Fibroblast of skin of right biceps (primary cell): ENCODE results near the gene TUBGCP5.

Experiments used
- DNase-seq: peaks from one replicate; pipeline ENCODE4 v3.0.0-alpha.2; 2013

TUBGCP5 gene

DNA sequence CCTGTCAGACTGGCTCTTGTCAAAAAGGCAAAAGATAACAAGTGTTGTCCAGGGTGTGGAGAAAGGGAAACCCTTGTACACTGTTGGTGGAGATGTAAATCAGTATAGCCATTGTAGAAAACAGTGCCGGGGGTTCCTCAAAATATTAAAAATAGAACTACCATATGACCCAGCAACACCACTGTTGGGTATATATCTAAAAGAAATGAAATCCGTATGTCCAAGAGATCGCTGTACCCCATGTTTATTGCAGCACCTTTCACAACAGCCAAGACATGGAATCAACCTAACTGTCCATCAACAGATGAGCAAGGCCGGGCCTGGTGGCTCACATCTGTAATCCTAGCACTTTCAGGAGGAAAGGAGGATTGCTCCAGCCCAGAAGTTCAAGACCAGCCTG is 65.4 kb downstream of the TUBGCP5 start:
- DNase-seq, result no peak

DNA sequence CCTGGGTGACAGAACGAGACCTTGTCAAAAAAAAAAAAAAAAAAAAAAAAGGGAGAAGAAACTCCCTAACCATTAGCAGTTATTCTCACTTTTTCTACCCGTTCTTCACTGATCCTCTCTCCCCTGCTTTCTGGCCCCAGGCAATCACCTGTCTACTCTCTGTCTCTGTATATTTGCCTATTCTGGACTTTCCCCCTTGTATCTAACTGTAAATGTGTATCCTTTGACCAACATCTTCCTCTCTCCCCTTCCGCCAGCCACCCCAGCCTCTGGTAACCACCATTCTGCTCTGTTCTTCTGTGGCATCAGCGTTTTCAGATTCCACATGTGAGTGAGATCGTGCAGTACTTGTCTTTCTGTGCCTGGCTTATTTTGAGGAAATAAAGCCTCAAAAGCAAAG is 66.1 kb downstream of the TUBGCP5 start:
- DNase-seq, result no peak

DNA sequence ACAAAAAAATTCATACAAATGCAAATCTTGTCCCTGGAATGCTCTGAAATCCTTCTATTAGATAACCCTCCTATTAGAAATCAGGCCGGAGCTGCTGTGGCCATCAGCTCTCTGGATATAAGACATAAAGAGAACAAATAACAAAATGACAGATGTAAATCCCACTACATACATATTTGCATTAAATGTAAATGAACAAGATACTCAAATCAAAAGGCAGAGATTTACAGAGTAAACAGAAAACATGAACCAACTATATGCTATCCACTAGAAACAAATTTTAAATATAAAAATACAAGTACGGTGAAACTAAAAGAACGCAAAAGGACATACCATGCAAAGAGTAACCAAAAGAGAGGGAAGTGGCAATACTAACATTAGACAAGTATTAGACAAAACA is 69.9 kb downstream of the TUBGCP5 start:
- no peak for DNase-seq

DNA sequence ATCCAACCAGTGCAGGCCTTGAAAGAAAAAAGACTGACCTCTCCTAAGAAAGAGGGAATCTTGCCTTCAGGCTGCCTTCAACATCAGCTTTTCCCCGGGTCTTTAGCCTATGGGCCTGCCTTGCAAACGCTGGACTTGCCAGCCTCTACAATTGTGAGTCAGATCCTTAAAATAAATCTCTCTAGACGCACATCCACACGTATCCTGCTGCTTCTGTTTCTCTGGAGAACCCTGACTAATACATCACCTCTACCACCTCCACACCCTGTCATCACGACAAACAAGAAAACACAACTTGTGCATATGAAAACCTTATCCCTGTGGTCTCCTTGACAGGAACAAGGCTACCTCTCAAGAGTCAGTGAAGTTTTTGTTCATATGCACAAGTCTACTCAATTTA is 71.0 kb downstream of the TUBGCP5 start:
- peak; percentile 87 for DNase-seq

DNA sequence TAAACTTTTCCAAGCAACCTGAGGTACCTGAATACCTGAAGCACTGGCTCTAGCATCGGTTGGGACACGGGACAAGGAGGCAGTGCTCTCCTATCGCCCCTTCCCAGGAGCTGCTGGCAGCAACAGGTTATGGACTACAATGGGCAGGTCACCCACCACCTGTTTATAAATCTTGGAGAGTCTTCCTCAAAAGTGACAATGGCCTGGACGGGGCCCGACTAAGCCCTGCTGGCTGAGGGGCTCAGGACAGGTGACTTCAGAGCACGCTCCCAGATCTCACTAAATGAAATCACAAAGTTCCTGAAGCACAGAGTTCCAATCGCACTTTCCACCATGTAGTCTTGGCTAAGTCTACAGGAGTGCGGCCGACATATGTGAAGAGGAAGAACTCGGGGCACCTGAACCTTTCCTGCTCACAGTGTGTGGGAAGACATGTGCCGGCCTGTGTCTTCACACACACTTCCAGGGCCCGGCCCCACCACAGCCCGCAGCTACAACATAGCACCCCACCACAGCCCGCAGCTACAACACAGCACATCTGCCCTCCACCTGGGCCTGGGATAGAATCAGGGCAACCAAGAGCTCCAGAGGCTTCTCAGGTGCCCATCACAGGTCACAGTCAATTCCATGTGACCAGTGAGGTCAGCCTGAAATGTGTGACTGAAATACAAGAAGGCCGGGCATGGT is 72.1 kb downstream of the TUBGCP5 start:
- no peak for DNase-seq

DNA sequence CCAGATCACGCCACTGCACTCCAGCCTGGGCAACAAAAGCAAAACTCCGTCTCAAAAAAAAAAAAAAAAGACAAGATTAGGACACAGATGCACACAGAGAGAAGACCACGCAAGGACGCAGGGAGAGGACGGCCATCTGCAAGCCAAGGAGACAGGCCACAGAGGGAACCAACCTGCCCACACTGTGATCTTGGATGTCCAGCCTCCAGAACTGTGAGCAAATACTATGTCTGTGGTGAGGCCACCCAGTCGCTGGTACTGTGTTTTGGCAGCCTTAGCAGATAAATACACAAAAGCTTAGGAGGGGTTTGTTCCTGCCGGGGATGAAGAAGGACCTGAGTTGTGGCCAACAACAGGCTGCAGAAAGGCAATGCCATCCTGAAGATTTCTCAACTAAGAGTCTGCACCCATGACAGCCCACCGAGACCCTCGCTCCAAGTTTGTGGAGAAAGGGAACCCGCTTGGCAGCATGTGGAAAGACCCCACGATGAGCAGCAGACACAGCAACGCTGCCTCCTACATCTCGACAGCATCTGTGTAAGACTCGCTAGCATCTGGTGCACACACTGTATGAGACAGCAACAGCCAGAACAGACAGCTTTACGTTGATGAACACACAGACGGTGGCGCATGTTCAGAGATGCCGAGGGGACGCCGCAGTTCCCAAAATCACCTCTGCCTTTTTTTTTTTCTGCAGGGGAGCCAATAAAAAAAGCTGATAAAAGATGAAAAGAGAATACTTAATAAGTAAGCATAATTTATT is 72.9 kb downstream of the TUBGCP5 start:
- no peak for DNase-seq

DNA sequence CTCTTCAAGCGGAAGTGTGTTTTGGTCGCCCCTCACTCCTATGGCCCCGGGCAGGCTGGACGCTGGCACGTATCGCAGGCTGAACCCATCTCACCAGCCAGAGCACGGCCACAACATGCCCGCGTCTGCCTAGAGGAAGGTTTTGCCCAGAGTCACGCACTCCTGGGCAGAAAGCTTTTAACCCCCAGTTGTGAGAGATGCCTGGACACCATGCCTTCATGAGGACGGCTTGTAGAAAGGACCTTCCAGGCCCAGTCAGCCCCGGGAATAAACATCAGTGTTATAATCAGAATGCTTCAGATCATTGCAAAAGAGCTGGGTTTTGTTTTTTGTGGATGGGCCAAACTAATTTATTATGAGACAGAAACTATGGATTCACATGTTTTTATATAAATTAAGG is 75.7 kb downstream of the TUBGCP5 start:
- no peak for DNase-seq

DNA sequence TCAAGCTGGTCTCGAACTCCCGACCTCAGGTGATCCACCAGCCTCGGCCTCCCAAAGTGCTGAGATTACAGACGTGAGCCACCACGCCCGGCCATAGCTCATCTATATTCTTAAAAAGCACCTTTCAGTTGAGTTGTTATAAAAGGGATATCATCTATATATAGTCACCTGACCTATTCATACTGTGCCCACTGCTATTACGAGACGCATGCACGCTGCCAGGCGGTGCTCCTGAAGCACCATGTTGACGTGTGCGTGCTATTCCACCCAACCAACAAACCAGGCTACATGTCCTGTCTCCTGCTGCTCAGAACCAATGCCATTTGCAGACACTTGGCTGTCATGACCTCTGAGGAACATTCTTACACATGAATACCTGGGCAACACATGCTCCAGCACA is 76.8 kb downstream of the TUBGCP5 start:
- DNase-seq, result no peak

DNA sequence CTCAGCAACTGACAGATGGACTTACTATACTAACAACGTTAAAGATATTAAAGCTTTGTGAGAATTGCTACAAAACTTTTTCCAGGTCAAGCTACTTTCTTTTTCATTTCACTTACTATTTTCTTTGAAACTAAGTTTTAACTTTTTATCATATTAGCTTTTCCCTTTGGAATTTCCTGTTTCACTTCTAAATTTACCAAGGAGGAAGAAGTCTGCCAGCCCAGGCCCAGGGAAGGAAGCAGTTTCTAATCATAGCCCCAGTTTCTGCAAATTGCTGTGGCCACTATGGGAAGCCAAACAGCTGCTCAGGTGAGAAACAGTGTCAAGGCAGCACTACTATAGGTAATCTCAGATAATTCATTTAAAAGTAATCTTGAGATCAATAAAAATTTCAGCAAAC is 77.6 kb downstream of the TUBGCP5 start:
- peak; percentile 37 for DNase-seq

DNA sequence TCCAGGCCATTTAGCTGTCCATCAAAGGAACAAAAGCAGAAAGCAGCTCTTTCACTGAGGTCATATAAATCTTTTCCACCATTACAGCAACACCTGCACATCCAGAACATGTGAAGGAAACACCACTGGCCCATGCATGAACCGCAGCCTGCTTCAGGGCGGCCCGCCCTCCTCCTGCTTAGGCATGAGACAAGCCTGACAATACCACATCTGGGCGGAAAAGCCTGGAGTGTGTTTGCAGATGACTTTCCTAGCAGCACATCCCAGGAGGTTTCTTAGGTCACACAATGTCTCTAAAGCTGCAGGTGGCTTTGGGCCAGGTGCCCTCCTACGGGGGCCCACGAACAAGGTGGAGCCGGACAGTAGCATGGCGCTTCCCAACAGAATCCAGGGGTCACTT is 78.8 kb downstream of the TUBGCP5 start:
- no peak for DNase-seq

DNA sequence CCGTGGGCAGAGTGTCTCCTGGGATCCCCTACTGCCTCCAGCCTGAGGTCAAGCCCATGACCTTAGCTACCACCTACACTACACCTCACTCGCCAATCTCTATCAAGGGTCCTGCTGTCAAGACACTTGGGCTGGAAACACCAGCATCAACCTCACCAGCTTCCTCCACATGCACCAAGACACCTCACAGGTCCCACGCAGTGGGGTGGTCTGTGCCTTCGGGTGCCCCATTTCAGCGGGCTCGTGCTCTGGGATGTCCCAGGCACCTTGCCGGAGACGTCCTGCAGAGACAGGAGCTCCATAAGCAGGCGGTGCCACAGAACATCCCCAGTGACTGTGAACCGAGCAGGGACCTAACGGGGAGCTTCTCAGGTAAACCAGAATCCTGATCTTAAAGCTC is 79.2 kb downstream of the TUBGCP5 start:
- DNase-seq, result no peak

DNA sequence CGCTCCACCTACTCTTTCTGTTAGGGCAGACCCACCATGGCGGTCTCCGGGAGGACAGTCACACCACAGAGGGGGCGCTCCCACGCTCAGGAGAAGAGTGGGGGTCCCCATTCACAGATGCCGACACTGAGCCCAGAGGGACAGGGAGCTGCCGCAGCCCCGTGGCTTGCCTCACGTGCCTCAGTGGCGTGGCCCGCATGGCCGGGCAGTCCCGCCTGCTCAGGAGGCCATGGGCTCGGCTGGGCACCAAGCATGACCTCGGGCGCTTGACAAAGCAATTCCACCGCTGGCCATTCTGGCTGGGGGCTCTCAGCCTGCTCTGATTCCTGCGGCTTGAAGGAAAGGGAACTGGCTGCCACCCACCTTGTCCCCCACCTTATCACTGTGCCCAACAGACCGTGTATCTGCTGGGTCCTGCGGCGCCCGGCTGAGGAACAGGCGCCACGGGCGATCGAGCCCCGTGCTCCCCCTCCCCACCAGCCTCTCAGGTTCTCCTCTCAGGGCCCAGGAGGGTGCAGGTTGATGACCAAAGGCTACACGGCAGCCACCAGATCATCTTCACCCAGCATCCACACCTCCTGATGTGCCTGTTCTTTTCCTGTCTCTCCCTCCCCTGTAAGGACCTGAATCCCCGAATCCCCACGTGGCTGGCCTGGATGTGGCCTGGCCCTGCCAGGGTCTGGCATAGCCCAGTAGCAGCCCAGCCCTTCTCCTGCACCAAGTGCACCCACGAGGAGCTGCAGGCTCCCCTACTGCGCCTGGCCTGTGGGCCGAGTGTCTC is 79.9 kb downstream of the TUBGCP5 start:
- DNase-seq, result no peak

DNA sequence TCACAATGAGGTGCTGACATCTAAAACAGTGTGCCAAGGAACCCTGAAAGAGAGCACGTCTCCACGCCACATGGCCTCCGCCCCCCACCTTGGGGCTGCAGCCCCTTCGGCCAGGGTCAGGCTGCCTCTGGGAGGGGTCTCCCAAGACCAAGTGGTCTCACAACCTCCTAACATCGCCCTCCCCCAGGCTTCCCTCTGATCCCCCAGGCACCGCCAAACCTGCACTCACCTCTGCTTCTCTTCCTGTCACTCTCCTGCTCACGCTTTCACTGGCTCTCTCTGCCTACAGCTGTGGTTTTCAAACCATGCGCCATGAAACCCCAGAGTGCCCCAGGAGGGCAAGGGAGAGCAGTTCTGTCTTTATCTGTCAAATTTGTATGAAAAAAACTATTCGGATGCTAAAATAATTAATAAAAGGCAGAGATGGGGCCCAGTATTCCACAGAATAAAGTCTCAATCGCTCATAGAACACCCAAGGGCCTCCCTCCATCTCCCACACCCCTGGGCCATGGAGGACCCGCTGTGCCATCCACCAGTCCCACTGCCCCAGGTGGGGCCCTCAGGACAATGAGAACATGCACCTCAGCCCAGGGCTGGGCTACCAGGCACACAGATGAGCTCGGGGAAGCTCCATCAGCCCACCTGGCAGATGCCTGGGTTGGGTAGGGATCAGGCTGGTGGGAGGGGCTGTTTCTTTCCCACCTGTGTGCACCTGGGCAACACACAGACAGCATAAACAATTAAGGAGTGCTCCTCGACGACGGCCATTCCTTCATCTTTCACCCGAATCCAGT is 80.7 kb downstream of the TUBGCP5 start:
- DNase-seq, result no peak

DNA sequence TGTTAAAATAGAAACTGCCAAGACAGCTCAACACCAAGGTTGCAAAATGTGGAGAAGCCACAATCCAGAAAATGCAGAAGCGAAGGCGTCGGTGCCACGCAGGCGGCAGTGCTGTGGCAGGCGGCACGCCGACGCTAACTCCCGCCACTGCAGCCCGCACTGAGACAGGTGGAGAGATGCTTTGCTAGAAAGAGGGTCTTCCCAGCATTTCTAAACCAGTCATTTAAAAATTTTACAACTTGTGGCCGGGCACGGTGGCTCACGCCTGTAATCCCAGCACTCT is 82.5 kb downstream of the TUBGCP5 start:
- DNase-seq, result no peak

DNA sequence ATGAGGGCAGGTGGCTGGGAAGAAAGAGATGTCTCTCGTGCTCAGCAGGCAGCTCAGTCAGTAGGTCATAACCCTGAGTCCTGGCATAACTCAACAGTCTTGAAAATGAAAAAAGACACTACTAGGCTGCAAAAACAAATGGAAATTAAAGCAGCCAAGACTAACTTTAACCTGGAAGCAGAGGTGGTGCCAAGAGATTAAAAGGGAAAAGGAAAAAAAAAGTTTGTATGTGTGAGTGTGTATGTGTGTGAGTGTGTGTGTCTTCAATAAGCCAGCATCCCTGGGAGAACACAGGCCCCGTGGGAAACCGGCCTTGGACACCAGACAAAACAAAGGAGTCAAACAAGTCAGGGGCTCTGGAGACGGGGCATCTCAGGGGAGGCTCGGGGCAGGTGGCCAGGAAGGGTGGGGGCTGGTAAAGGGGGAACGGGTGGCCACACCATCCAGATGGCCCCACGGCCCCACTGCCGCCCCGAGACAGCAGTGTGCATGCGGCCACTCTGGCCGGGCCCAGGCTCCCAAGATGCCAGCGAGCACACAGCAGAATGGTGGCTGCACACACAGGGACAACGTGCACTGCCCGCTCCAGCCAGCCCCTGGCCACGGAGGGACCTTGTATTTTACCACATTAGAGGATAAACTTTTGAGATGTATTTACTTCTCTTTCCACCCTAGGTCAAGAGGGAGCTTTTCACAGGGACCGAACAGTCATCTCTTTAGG is 83.0 kb downstream of the TUBGCP5 start:
- no peak for DNase-seq

DNA sequence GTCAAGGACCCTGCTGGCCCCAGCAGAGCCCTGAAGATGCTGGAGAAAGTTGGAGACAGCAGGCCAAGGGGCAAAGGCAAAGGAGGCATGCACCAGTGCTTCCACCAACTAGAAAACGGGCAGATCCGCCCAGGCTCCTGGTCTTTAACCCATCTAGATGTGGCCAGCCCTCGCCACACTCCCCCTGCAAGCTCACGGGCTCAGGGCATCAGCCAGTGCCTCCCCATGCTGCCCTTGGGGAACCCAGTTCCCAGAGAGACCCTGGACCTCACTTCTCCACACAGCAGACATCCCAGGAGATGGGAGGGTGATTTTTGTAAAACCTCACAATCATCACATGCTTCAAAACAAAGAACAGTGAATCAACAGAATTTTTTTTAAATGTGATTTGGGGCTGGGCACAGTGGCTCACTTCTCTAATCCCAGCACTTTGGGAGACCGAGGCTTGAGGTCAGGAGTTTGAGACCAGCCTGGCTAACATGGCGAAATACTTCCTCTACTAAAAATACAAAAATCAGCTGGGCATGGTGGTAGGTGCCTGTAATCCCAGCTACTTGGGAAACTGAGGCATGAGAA is 83.7 kb downstream of the TUBGCP5 start:
- DNase-seq, result no peak

DNA sequence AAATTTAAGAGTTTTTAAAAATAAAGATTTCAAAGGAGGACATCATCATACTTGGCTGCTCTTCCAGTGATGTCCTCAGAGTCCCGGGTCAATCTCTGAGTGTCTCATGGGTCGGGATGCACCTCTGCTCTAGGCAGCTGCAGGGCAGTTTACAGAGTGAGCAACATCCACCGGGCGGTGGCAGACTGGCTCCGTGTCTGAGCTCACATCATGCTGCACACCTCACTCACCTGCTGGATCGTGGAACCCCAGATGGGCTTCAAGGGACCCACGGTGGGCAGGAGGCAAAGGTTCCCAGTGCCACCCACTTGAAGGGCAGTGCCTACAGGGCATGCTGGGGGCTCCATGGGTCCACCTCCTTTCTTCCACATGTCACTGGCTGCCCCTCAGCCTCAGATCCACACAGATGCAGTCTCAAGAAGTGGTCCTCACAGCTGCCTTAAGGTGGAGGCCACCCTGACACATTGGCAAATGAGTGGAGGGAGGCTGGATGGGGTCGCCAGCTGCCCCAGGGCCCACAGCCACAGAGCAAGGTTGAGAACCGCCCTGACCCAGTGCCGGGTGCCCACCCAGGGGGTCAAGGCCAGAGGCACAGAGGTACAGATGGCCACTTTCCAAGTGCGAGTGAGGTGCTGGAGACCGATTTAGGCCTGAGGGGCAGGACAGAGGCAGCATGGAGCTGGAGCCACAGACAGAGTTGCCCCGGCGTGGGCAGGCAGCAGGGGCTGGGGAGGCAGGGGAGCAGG is 84.4 kb downstream of the TUBGCP5 start:
- DNase-seq, result no peak

DNA sequence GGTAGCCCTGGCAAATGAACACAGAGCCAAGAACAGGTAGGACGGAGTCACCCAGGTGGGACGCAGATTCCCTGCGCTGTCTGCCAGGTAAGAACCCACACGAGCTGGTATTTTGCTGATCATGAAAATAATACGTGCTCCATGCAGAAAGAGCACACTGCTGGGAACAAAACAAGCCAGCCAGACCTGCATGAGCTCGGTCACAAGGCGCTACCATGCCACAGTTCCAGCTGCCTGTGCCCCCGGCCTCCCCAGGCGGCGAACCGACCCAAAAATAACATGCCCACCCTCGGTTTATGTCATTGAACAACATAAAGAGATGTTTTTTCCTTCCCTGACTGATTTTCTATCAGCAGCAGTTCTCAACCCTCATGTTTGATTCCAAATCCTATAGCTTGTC is 85.0 kb downstream of the TUBGCP5 start:
- no peak for DNase-seq

DNA sequence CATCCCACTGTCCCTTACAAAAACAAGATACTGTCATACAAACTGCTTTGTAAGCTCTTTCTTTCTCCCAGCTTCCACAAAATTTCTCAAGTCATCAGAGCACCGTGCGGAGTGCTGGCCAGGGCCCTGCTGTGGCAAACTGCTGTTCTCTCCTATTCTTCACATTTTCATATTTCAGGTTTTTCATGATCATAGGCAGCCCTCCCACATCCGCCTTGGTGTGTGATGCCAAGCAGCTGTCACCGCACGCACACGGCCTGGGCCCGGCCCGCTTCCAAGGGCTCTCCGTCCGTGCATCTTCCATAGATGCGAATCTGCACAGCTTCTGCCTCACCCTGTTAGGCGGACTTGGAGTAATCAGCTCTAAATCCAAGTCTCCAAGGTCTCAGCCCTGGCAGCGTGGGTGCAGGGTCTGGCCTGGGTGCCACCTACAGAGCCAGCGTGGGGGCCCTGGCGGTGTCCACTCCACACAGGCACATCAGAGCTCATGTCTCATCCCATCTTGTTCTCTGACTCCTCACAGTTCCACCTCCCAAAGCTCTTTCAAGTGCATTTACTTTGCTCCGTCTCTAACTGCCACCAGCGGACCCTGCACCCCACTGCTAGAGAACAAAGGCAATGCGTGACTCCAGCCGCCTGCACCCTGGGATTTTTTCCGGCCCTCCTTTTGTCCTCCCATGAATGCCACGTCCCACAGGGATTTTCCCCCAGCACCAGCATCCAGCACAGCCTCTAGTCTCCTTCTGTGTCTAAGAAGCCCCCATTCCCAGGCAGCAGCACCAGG is 86.4 kb downstream of the TUBGCP5 start:
- no peak for DNase-seq

DNA sequence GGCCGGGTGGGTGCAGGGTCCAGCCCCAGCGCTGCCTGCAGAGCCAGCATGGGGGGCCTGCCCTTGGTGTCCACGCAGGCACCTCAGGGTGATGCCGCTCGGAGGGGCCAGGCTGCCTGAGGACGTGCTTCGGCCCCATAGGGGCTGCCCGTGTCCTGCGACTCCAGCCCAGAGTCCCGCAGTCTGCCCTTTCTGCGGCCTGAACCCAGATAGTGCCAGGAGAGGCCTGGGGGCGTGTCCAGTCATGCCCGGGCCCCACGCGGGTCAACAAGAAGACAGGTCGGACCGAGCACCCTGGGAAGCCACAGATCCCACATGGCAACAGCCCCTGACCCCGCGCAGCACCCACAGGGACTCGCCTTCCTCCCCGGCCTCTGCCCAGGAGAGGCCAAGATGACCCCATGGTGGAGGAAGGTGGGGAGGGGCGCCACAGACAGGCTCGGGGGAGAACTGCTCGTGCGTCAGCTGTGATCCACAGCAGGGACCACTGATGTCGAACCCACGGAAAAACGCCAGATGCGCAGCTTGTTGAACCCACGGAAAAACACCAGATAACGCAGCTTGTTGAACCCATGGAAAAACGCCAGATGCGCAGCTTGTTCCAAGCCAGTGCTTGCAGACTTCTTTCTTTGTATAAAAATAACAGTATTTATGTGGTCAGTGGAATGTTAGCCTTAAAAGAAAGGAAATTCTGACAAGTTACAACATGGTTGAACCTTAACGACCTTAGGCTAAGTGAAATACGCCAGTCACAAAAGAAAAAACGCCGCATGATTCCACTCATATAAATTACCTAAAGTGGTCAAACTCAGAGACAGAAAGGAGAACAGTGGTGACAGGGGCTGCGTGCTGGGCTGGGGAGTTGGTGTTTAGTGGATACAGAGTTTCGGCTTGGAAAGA is 87.7 kb downstream of the TUBGCP5 start:
- no peak for DNase-seq
